ENCODE data around the gene LAMP1. TPM values are rescaled to one million over a fixed set of nuclear protein-coding genes. Genes with fewer than 3 reads are reported as not detected.

The LAMP1 gene
- polyA plus RNA-seq, 1 of the 3 experiments (the other 2 are of a cell fraction), result 261 TPM

GRCh38 chr13:113355621-113356020 is 58.6 kb downstream of the LAMP1 start (continued):
- TF ChIP-seq RAD21 (IDR thresholded peaks at IDR 0.05; ENCODE audit: low read length) (no peak), GABPA (IDR thresholded peaks at IDR 0.05; ENCODE audit: low read depth) (no peak), TEAD4 (IDR thresholded peaks at IDR 0.05; ENCODE audit: borderline replicate concordance, insufficient read depth) (no peak), CHD2 (IDR thresholded peaks at IDR 0.05; ENCODE audit: low read length, partially characterized antibody) (no peak), MAX (IDR thresholded peaks at IDR 0.05; ENCODE audit: low read depth) (no peak), RCOR1 (IDR thresholded peaks at IDR 0.05; ENCODE audit: low read length) (no peak), TCF12 (IDR thresholded peaks at IDR 0.05) (no peak)
- TF ChIP-seq, protein P1, sequence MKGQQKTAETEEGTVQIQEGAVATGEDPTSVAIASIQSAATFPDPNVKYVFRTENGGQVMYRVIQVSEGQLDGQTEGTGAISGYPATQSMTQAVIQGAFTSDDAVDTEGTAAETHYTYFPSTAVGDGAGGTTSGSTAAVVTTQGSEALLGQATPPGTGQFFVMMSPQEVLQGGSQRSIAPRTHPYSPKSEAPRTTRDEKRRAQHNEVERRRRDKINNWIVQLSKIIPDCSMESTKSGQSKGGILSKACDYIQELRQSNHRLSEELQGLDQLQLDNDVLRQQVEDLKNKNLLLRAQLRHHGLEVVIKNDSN (IDR thresholded peaks at IDR 0.05; ENCODE audit: borderline replicate concordance, low read depth), result no peak

- H3K27me3 ChIP-seq (ENCODE audit: insufficient read depth), result no peaks in the 10 kb centered on the region
- H3K9ac ChIP-seq, result no peak overlapping the region
- H3K79me2 ChIP-seq (ENCODE audit: insufficient read depth), result no peaks in the 10 kb centered on the region
- CTCF ChIA-PET, result interaction anchor here (0.6 kb wide), 1 partner anchor 58 kb away, joined by 3 read pairs; no protein-coding TSS in a partner anchor
- 69% methylated on average over 4 of the region's 4 CpGs for WGBS (ENCODE audit: low lambda C conversion rate)
- no peaks in the 10 kb centered on the region for H3K9me3 ChIP-seq
- no peaks in the 10 kb centered on the region for H3K36me3 ChIP-seq (replicated peaks in 1 of 2; ENCODE audit: control insufficient read depth in 1 of 2, insufficient read depth in 2 of 2, low read length in 1 of 2)
- no peak overlapping the region for H3K27ac ChIP-seq (ENCODE audit: low read depth in 2 of 2, low read length in 1 of 2)
- H3F3A ChIP-seq (replicated peaks; ENCODE audit: insufficient read depth), result no peaks in the 10 kb centered on the region
- DNase-seq, result no peak
- H4K20me1 ChIP-seq (ENCODE audit: insufficient read depth), result no peaks in the 10 kb centered on the region
- no peaks in the 10 kb centered on the region for H3K4me1 ChIP-seq (ENCODE audit: control insufficient read depth in 1 of 2, insufficient read depth in 2 of 2, low read depth in 1 of 2, low read length in 1 of 2)
- no peak overlapping the region for H2AFZ ChIP-seq (ENCODE audit: low read depth)
- H3K4me3 ChIP-seq (ENCODE audit: low read depth in 2 of 2, low read length in 1 of 2), result no peak overlapping the region
- H3K9me2 ChIP-seq, result no peaks in the 10 kb centered on the region
- POLR2A ChIA-PET, result interaction anchor here (0.6 kb wide), 1 partner anchor 382 kb away, joined by 3 read pairs; no protein-coding TSS in a partner anchor
- no peak overlapping the region for H3K4me2 ChIP-seq
- TF ChIP-seq SMC3 (IDR thresholded peaks at IDR 0.05; ENCODE audit: low read depth, low read length), result no peak
Measured at GRCh38 chr13:113356596-113356995, 59.6 kb downstream of the LAMP1 start.

DNA sequence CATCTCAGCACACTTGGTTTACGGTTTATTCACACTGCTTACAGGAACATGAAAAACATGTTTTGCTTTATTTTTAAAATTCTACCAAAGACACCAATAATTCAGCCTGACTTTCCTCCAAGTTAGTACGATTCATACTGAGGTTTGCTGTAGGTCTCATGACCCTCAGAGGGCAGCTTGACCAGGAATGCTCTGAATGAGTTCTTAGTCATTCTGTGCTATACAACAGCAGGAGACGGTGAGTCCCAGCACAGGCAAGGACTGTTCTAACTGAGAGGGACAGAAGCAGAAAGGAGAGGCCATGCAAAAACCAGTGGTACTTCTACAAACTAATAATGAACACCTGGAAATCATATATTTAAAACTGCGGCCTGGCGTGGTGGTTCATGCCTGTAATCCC is 60.5 kb downstream of the LAMP1 start:
- no peaks in the 10 kb centered on the region for H3K27me3 ChIP-seq (ENCODE audit: insufficient read depth)
- H2AFZ ChIP-seq (ENCODE audit: low read depth), result no peak overlapping the region
- no peak overlapping the region for H3K4me2 ChIP-seq
- H3K9me2 ChIP-seq, result no peaks in the 10 kb centered on the region
- DNase-seq, result no peak
- peaks cover 3% of the 10 kb centered on the region for H3F3A ChIP-seq (replicated peaks; ENCODE audit: insufficient read depth)
- no peaks in the 10 kb centered on the region for H3K36me3 ChIP-seq (replicated peaks in 1 of 2; ENCODE audit: control insufficient read depth in 1 of 2, insufficient read depth in 2 of 2, low read length in 1 of 2)
- ChIA-PET CTCF (no interaction called here), POLR2A (no interaction called here)
- no peak overlapping the region for H3K27ac ChIP-seq (ENCODE audit: low read depth in 2 of 2, low read length in 1 of 2)
- no peaks in the 10 kb centered on the region for H3K4me1 ChIP-seq (ENCODE audit: control insufficient read depth in 1 of 2, insufficient read depth in 2 of 2, low read depth in 1 of 2, low read length in 1 of 2)
- H3K79me2 ChIP-seq (ENCODE audit: insufficient read depth), result no peaks in the 10 kb centered on the region
- no peaks in the 10 kb centered on the region for H3K9me3 ChIP-seq
- no peaks in the 10 kb centered on the region for H4K20me1 ChIP-seq (ENCODE audit: insufficient read depth)
- WGBS (ENCODE audit: low lambda C conversion rate), result 70% methylated on average over 5 of the region's 5 CpGs
- no peak overlapping the region for H3K4me3 ChIP-seq (ENCODE audit: low read depth in 2 of 2, low read length in 1 of 2)
- TF ChIP-seq, protein P2, sequence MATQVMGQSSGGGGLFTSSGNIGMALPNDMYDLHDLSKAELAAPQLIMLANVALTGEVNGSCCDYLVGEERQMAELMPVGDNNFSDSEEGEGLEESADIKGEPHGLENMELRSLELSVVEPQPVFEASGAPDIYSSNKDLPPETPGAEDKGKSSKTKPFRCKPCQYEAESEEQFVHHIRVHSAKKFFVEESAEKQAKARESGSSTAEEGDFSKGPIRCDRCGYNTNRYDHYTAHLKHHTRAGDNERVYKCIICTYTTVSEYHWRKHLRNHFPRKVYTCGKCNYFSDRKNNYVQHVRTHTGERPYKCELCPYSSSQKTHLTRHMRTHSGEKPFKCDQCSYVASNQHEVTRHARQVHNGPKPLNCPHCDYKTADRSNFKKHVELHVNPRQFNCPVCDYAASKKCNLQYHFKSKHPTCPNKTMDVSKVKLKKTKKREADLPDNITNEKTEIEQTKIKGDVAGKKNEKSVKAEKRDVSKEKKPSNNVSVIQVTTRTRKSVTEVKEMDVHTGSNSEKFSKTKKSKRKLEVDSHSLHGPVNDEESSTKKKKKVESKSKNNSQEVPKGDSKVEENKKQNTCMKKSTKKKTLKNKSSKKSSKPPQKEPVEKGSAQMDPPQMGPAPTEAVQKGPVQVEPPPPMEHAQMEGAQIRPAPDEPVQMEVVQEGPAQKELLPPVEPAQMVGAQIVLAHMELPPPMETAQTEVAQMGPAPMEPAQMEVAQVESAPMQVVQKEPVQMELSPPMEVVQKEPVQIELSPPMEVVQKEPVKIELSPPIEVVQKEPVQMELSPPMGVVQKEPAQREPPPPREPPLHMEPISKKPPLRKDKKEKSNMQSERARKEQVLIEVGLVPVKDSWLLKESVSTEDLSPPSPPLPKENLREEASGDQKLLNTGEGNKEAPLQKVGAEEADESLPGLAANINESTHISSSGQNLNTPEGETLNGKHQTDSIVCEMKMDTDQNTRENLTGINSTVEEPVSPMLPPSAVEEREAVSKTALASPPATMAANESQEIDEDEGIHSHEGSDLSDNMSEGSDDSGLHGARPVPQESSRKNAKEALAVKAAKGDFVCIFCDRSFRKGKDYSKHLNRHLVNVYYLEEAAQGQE (IDR thresholded peaks at IDR 0.05; ENCODE audit: low read depth, low read length), result no peak
- no peak for TF ChIP-seq RXRA (IDR thresholded peaks at IDR 0.05; ENCODE audit: borderline replicate concordance, low read depth)
- no peak for TF ChIP-seq PBX3 (IDR thresholded peaks at IDR 0.05)
- no peak for TF ChIP-seq RFX5 (IDR thresholded peaks at IDR 0.05; ENCODE audit: low read length)
- no peak for TF ChIP-seq TCF12 (IDR thresholded peaks at IDR 0.05)
- no peak overlapping the region for H3K9ac ChIP-seq
